ENCODE results near the gene CLEC4A. TPM values are rescaled to one million over a fixed set of nuclear protein-coding genes. Genes with fewer than 3 reads are reported as not detected.
"Not testable (repeated sequence)": the region's sequence is repeated elsewhere in the genome, so short reads cannot be mapped to it uniquely, and the experiment has no call there.

The CLEC4A gene
- total RNA-seq, 4 donors from 2014 or later = 8.3 to 10.1 TPM; not detected in 2

- peak overlapping the region; percentile 72 to 82 (median 77) for H3K27ac ChIP-seq
- H3K4me3 ChIP-seq = peak overlapping the region; percentile 60 to 79 (median 76)
- H3K4me1 ChIP-seq, H3K9me3 ChIP-seq, H3K27me3 ChIP-seq, H3K36me3 ChIP-seq: not testable (repeated sequence)
- peak; percentile 42 to 72 (median 70) for DNase-seq
- TF ChIP-seq CTCF (IDR thresholded peaks at IDR 0.05) = peak in 5 of 6 experiments; percentile 27 to 63 (median 53)
These were observed 56.7 kb downstream of the CLEC4A start for GRCh38 chr12:8179989-8180585.

- H3K27ac ChIP-seq, H3K27me3 ChIP-seq, DNase-seq, H3K9me3 ChIP-seq, H3K4me3 ChIP-seq, H3K4me1 ChIP-seq, H3K36me3 ChIP-seq: not testable (repeated sequence)
These were observed 57.9 kb downstream of the CLEC4A start for GRCh38 chr12:8181271-8181670.

GRCh38 chr12:8182923-8183322 lies 59.5 kb downstream of the CLEC4A start:
- not testable (repeated sequence) for H3K4me3 ChIP-seq, H3K9me3 ChIP-seq, H3K4me1 ChIP-seq, DNase-seq, H3K36me3 ChIP-seq, H3K27me3 ChIP-seq, H3K27ac ChIP-seq

- not testable (repeated sequence) for H3K27ac ChIP-seq, H3K9me3 ChIP-seq, H3K36me3 ChIP-seq, H3K27me3 ChIP-seq, DNase-seq, H3K4me1 ChIP-seq, H3K4me3 ChIP-seq
These were observed 59.9 kb downstream of the CLEC4A start for GRCh38 chr12:8183346-8183745.

- H3K4me1 ChIP-seq, H3K9me3 ChIP-seq, H3K27ac ChIP-seq, H3K36me3 ChIP-seq, H3K27me3 ChIP-seq, H3K4me3 ChIP-seq, DNase-seq: not testable (repeated sequence)
These were observed 60.8 kb downstream of the CLEC4A start for GRCh38 chr12:8184206-8184605.

- not testable (repeated sequence) for H3K36me3 ChIP-seq, H3K4me3 ChIP-seq, H3K27ac ChIP-seq, DNase-seq, H3K27me3 ChIP-seq, H3K4me1 ChIP-seq, H3K9me3 ChIP-seq
These were observed 64.7 kb downstream of the CLEC4A start for GRCh38 chr12:8188088-8188487.

Other genes starting within 250 kb of the CLEC4A start
- 10 to 100 TPM in 2 of 4 donors, 1 to 10 TPM in 2; 1.9 to 69.3 (median 11.2) TPM for gene SLC2A3, start 187.4 kb upstream of the CLEC4A start, total RNA-seq
- gene FOXJ2, start 90.9 kb upstream of the CLEC4A start, total RNA-seq = 10 to 100 TPM in 3 of 4 donors, 1 to 10 TPM in 1; 9.6 to 16.5 (median 13.9) TPM
- 1 to 10 TPM in 3 of 4 donors, under 1 TPM in 1; 0.70 to 2.9 (median 1.5) TPM for gene C3AR1, start 57.3 kb upstream of the CLEC4A start, total RNA-seq
- 10 to 100 TPM; 17.3 to 50.4 (median 35.9) TPM for gene NECAP1, start 41.3 kb upstream of the CLEC4A start, total RNA-seq
- not detected for gene ZNF705A, start 33.4 kb downstream of the CLEC4A start, total RNA-seq
- gene FAM90A1, start 104.0 kb downstream of the CLEC4A start, total RNA-seq = 1 to 10 TPM in 1 of 4 donors, not detected in 3; 5.8 TPM

Data from Peyer's patch (tissue), 4 donors.